Pons (tissue), 1 donor: ENCODE results near the gene ATP2C1.

ENCODE experiments used
- DNase-seq: peaks from one replicate; pipeline ENCODE4 v3.0.0-alpha.2; 2016; ENCODE audit warnings: low spot score

The ATP2C1 gene

DNA sequence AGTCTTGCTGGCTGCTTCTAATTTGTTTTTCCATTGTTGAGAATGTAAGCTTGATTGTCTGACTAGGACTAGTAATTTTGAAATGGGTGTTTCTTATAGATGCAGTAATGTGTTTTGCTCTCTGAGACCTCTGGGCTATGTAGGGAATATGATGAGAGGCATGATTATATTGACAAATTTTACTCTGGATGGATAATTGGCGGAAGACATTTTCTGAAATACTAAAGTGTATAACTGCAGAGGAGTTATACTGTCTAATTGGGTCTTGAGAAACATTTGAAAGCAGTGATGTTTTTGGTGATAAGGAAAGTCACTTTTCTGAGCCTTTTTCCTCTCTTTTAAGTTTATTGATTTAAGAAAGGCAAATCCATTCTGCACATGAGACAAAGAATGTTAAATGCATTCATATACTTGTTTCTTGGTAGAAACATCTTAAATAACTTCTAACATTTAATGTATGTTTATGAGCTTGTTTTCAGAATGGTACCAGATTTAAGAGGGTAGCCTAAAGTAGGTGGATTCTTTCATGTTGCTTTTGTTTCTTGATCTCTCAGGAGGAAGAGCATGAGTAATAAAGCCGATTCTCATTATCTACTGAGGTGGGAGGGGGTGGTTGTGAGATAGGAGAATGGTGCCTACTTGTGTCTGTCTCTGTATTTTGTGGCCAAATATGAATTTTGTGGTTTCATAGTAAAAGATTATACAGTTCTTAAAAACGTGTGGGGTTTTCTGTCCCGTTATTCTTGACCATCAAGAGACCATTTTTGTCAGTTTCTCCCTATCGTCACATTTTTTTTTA is 2.0 kb downstream of the ATP2C1 start:
- DNase-seq = no peak

DNA sequence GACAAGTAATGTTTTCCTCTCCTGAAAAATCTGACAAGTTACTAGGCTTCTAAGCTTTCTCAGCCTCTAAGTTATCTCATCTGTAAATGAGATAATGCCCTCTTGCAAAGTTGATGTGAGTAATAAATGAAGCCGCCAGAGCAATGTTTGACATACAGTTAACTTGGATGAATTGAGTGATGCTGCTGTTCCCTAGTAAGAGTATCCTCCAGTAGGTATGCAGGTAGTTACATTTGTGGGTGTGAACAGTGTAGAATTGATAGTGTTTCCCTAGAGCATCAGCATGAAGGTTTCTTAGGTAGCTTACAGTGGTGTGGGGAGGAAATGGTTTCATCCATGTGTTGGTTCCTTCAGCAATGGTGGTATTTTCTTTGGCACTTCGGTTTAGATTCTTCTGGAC is 3.4 kb downstream of the ATP2C1 start:
- no peak for DNase-seq

DNA sequence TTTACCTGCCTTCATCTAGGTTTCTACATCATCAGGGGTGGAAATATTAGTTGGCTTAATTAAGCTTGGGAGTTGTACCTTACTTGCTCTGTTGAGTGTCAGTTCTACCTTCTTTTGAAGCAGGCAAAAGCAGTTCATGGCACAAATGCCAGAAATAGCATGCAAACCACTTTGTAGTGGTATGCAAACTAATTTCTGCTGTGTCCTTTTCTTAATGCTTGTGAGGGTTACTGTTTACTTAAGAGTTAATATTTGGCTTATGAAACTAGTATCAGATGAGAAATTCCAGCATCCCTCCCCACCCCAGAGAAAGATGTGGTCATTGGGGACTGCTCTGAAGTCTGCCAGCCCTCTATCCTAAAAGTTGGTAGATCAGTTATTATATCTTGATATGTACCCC is 7.1 kb downstream of the ATP2C1 start:
- no peak for DNase-seq

DNA sequence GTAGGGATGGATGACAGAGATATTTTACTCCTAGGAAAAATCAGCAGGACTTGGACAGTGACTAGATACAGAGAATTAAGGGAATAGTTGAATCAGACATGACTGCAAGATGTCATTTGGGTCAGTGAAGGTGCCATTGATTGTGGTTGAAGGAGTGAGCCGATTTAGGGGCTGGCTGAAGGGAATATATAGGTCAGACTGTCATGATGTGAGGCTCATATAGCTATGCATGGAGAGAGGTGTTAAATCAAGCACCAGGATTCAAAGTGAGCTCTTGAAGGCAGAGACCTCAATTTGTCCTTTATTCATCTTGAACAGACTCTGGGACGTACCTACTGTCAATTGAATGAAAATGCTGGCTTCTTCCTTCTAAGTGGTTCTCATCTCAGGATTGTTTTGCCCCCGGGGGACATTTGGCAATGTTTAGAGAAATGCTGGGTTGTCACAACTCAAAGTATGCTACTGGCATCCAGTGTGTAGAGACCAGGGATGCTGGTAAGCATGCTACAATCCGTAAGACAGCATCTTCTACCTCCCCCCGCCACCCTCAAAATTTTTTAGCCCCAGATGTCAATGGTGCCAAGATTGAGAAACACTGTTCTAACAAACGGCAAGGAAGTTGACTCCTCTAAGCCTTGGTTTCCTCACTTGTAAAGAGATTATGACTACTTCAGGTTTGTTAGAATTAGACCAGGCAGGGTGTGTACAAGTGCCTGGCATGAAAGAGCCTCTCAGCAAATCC is 7.8 kb downstream of the ATP2C1 start:
- DNase-seq = no peak

DNA sequence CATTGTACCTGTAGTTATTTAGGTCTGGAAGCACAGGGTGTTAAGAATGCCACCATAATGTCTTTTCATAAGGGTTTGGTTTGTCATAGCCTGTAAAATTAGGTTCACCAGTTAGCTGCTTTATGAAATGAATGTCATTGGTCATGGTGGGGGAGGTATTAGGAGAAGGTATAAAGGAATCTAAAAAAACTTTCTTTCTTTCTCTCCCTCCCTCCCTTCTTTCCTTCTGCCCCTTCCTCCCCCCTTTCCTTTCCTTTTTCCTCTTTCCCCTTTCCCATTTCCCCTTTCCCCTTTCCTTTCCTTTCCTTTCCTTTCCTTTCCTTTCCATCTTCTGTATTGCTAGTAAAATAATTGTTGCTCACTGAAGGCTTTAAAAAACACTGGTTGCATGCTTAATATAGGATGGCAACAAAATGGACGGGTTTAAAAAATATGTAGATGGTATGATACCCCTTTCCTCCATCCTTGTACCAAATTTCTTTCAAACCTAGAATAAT is 9.6 kb downstream of the ATP2C1 start:
- no peak for DNase-seq

DNA sequence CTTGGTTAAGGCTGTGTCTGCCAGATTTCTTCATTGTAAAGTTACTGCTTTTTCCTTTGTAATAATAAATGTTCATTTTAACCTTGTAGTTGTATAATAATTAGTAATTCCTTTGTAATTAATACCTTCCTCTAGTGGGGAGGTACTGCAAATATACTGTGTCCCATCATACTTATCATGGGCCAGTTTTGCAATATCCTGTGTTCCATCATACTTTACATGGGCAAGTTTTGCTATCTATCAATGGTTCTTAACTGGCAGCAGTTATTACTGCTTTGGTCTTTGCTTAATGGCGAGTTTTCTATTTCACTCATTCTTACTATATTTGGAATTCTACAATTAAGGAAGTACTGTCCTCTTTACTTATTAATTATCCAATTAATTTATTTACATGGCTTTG is 10.6 kb downstream of the ATP2C1 start:
- DNase-seq = no peak

DNA sequence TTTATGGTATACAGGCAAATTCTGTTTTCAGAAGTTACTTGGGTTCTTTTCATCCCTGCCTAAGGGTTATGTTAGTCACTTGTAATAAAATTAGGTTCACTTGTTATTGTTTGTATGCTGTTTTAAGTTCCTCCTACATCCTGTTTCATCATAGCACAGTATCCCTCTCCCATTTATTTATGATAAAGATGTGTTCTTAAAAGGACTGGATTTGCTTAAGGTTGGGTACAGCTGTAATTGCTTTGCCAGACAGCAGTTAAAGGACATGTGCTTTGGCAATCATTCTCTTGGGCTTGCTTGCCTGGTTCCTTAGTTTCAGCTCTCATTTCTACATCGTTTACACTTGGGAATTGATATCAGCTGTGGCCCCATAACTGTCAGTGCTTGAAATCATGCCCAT is 11.7 kb downstream of the ATP2C1 start:
- DNase-seq = no peak

DNA sequence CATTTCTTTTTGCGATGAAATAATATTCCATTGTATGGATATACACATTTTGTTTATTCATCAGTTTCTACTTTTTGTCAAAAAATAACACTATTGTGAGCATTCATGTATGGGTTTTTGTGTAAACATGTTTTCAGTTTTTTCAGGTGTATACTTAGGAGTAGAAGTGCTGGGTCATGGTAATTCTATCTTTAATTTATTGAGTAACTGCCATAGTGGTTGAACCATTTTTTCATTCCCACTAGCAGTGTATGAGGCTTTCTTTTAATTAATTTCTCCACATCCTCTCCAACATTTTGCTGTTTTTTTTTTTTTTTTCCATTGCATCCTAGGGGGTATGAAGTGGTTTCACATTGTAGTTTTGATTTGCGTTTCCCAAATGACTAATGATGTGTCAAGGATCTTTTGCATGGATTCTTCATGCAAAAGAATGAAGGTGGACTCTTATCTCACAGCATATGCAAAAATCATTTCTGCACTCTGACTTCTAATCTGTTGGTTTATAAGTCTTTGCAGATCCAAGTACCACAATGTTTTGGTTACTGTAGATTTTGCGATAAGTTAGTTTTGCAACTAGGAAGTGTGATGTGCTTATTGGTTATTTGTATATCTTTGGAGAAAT is 12.6 kb downstream of the ATP2C1 start:
- DNase-seq = no peak

DNA sequence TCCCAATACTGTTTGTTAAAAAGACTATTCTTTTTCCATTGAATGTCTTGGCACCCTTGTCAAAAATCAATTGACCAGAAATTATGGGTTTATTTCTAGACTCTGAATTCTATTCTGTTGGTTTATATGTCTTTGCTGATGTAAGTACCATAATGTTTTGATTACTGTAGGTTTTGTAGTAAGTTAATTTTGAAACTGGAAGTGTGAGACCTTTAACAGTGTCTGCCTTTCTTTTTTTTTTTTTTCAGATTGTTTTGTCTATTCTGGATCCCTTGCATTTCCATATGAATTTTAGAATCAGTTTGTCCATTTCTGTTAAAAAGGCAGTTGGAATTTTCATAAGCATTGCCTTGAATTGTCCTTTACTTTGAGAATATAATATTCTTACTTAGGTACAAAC is 13.6 kb downstream of the ATP2C1 start:
- no peak for DNase-seq

DNA sequence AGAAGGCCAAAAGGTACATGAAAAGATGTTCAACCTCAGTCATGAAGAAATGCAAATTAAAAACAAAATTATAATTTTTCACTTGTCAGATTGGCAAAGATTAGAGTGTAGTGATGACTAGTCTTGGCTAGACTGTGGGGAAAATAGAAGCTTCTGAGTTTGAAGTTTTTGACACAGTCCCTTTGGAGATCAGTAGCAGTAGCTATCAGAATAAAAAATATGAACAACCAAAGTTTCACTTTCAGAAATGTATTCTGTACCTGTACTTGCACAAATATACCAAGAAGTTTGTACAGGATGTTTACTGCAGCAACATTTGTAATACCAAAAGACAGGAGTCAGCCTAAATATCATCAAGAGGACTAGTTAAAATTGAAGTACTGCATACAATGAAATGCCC is 14.1 kb downstream of the ATP2C1 start:
- DNase-seq = no peak

DNA sequence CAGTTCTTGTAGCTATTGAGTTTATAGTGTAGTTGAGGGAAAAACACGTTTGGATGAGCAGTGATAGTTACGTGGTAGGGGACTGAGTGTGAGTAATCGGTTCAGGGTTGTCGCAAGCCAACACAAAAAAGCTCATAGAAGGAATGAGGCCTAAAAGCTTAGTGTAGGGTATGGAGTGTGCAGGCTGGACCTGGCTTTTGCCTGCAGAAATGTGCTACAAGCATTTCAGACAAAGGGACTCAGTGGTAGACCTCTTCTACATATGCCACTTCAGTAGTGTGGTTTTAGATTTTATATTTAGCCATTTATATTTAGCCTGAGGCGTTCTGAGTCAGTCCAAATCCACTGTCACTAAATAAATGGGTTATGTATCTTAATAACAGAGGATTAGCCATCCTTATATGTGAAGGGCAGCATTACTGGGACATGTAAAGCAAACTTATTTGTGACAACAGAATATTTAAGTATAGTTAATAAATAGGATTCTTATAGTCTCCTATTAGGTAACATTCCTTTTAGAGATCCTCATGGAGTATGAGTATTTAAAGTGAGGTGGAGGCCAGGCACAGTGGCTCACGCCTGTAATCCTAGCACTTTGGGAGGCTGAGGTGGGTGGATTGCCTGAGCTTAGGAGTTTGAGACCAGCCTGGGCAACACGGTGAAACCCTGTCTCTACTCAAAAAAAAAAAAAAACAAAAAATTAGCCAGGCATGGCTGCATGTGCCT is 21.8 kb downstream of the ATP2C1 start:
- no peak for DNase-seq

DNA sequence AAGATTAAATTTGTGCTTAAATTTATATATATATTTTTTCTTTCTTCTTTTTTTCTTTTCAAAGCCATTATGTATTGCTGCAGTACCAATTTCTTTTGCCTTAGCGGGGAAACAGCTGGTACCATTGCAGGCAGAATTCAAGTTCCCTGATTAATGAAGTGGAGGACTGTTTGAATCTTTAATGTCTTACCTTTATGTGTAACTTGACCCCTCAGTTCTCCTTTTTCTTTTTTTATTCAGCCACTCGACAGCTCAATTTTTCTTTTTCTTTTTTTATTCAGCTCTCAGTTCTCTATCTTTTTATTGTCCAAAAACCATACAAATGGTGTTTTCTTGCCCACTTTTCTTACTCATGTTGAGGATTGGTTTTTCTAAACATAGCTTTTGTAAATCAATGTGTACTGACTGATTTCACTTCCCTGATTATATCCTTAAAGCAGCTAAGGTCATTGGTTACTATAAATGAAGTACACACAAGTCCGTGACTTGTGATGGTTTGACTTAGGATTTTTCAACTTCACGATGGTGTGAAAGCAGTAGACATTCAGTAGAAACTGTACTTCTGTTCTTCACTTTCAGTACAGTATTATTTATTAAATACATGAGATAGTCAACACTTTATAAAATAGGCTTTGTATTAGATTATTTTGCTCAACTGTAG is 22.8 kb downstream of the ATP2C1 start:
- DNase-seq = no peak

DNA sequence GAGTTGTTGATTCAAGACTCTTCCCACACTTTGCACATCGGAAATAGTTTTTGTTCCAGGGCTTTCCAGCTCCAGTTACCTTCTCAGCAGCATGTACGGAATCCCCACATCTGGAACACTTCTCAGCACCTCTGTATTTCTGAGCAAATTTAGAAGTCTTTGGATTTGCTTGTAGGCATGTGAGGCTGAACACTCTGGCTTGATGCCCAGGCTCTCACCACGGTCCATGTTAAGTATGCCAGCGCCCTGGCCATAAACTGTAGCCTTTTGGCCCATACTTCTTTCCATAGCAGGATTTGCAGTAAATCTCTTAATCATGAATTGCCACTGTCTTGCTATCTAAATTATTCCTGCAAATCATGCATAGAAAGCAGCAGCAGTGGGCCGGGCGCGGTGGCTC is 24.4 kb downstream of the ATP2C1 start:
- no peak for DNase-seq

DNA sequence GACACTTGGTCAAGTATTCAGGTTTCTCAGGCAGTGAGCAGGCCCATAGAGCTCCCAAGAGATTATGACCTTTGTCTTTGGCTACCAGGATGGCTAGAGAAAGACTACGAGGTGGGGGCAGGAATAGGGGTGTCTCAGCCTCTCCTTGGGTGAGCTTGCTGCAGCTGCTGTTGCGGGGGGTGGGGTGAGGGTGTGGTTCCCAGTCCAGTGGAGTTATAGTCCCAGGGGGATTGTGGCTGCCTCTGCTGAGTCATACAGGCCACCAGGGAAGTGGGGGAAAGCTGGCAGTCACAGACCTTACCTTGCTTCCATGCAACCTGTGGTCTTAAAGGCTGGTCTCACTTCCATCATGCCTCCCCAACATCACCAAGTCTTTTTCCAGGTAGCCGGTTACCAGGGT is 31.7 kb downstream of the ATP2C1 start:
- no peak for DNase-seq

DNA sequence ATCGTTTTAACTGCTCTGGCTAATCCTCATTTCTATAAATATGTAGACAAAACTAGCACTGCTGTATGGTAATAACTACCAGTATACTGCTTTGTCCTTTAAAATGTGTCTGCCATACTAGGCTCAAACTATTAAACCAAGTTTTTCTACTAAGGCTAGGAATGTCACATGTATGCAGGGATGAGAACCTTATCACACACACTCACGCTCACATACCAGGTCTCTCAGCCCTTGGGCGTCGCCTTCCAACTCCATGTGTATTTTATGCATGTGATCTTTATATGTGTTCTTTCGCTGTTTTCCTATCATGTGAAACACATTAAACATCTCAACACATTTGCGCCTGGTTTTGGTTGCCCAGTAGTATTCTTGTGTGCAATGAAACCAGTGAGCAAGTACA is 32.6 kb downstream of the ATP2C1 start:
- DNase-seq = no peak

DNA sequence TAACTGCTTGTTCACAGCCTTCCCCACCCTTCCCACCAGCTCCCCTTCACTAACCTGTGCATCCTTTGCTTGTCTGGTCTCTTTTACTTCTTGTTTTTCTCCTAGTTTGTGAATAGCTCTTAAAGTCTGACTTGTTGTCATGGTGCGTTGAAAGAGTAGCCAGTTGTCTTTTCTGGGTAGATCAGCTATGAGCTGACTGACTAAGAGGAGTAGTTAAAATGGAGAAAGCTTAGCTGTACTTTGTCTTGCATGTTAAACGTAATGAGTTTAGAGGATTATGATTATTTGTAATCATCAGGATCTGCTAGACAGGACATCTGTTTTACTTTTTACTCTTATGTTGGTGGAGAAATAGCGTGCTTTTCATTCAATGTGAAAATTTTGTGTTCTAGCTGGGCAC is 35.9 kb downstream of the ATP2C1 start:
- no peak for DNase-seq

DNA sequence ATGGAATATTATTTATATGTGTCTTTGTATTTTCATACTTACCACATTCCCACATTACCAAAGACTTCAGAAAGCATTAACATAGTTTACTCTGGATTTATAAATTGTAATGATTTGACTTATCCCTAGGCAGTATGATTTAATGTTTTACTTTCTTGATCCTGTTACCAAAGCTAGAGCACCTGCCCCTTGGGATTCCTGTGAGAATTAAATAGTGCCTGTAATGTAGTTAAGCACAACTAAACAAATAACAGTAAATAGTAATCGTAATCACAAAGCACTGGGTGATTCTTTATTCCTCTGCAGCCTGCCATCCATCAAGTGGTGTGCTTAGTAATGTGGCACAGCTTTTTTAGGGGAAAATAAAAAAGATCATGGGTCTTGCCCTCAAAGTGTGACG is 39.1 kb downstream of the ATP2C1 start:
- DNase-seq = no peak

DNA sequence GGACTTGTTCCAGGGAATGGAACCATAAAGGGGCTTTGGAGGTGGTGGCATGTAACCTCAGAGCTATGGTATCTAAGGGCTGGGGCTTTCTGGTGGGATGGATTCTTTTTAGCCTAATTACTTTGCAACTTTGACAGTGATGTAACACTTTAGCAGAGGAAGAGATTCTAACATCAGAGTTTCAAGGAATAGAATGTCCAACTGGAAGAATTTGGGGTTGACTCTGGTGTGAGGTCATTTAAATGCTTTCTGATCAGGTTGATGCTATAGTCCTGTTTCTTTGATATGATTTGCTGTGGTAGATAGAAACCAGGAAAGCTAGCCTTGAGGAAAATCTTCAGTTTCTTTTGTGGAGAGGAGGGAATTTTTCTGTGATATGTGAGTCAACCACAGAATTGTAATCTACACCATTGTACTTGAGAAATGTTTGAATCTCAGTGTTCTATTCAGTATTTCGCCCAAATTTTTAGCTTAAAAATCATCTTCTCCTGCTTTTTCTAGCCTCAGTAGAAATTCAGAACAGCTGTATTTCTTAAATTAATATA is 40.0 kb downstream of the ATP2C1 start:
- DNase-seq = no peak

DNA sequence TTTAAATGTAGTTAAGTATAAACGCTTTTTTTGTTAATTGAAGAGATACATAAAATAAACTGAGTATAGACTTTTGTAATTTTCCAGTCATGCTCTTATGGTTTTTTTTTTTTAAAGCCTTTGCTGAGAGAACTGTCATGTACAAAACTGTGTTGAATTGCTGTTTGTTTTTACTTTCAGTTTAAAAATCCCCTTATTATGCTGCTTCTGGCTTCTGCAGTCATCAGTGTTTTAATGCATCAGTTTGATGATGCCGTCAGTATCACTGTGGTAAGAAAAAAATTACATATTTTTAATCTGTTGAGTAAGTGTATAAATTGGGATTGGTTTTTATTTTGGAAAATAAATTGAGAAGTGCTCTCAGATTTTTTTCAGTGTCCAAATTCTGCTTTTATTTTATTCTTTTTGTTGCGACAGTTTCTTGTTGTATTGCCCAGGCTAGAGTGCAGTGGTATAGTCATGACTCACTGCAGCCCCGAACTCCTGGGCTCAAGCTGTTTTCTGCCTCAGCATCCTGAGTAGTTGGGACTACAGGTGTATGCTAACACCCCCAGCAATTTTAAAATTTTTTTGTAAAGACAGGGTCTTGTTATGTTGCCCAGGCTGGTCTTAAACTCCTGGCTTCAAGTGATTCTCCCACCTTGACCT is 40.7 kb downstream of the ATP2C1 start:
- DNase-seq = no peak

DNA sequence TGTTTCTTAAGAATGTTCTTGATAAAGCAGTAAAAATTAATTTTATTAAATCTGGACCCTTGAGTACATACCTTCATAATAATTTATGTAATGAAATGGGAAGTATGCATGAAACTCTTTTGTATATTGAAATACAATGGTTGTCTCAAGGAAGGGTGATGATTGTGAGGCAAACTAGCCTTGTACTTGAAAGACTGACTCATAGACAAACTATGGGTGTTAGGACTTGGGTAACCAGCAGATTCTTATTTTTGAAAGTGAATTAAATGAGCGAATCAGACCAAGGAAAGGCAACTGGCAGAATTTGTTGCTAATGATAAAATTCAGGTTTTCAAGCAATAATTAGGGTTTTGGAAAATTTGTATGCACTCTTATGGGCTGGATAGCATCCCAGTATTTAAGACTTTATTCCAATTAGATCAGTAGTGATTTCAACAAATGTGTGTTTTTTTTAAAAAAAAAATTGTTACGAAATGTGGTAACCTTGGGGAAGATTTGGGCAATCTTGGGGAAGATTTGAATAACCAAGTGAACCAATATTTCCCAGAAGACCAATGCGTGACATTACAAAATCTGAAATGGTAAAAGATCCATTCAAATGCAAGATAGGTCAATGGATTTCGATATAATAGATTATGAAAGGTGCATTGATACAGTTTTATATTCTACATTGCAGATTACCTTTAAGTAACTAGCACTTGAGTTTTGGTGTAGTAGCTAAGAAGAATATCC is 42.0 kb downstream of the ATP2C1 start:
- DNase-seq = no peak
